ENCODE measurements around the gene PIGL.

The PIGL gene

DNA sequence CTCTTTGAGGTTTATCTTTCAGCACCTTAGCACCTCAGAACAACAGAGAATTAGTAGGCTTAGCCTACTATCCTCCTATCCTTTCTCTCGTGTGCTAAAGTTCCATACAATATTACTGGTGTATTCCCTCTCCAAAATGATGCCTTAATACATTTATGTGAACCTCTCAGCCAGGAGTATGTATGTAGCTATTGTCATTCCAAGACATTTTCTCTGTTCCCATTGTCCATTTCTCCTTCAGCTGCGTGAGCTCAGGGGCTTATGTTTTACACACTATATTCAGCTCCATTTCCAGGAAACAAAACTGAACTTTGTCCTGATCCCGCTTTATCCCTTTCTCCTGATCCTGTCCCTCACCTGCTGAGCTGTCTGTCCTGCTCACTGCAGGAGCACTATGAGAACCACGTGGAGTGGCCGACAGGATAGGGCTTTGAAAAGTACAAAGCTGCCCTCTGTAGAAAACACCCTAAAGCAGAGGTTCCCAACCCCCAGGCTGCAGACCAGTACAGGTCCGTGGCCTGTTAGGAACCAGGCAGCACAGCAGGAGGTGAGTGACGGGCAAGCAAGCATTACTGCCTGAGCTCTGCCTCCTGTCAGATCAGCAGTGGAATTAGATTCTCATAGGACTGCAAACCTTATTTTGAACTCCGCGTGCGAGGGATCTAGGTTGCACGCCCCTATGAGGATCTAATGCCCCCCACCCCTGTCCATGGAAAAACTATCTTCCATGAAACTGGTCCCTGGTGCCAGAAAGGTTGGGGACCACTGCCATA is 80.5 kb downstream of the PIGL start:
- no peaks in the 10 kb centered on the region for H3K79me2 ChIP-seq (ENCODE audit: insufficient read depth, low read length)
- H3K4me3 ChIP-seq (ENCODE audit: low read depth, low read length, poor library complexity, severe bottlenecking), result no peak overlapping the region
- H2AFZ ChIP-seq (ENCODE audit: low read length), result no peak overlapping the region
- no peak overlapping the region for H3K9ac ChIP-seq (ENCODE audit: low read length)
- H4K20me1 ChIP-seq (ENCODE audit: insufficient read depth, low read length), result no peaks in the 10 kb centered on the region
- no peaks in the 10 kb centered on the region for H3K27me3 ChIP-seq (ENCODE audit: insufficient read depth, low read length)
- no peak overlapping the region for H3K27ac ChIP-seq (ENCODE audit: low read depth, low read length, poor library complexity, severe bottlenecking)
- H3K4me1 ChIP-seq (ENCODE audit: insufficient read depth, low read length, severe bottlenecking), result no peaks in the 10 kb centered on the region
- no peaks in the 10 kb centered on the region for H3F3A ChIP-seq (ENCODE audit: insufficient read depth, low read length)
- peaks cover 11% of the 10 kb centered on the region; the same call in 1 of the 2 replicates for H3K36me3 ChIP-seq (ENCODE audit: insufficient read depth, low read length)
- no peaks in the 10 kb centered on the region for H3K9me2 ChIP-seq (ENCODE audit: low read depth, low read length)
- no peak overlapping the region for H3K4me2 ChIP-seq (ENCODE audit: low read length)
- no peaks in the 10 kb centered on the region for H3K9me3 ChIP-seq (ENCODE audit: low read length)
- TF ChIP-seq, protein P1, sequence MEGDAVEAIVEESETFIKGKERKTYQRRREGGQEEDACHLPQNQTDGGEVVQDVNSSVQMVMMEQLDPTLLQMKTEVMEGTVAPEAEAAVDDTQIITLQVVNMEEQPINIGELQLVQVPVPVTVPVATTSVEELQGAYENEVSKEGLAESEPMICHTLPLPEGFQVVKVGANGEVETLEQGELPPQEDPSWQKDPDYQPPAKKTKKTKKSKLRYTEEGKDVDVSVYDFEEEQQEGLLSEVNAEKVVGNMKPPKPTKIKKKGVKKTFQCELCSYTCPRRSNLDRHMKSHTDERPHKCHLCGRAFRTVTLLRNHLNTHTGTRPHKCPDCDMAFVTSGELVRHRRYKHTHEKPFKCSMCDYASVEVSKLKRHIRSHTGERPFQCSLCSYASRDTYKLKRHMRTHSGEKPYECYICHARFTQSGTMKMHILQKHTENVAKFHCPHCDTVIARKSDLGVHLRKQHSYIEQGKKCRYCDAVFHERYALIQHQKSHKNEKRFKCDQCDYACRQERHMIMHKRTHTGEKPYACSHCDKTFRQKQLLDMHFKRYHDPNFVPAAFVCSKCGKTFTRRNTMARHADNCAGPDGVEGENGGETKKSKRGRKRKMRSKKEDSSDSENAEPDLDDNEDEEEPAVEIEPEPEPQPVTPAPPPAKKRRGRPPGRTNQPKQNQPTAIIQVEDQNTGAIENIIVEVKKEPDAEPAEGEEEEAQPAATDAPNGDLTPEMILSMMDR (IDR thresholded peaks at IDR 0.05; ENCODE audit: low read length), result no peak
- no peak for TF ChIP-seq EZH2 (IDR thresholded peaks at IDR 0.05; ENCODE audit: borderline replicate concordance, low read length)

DNA sequence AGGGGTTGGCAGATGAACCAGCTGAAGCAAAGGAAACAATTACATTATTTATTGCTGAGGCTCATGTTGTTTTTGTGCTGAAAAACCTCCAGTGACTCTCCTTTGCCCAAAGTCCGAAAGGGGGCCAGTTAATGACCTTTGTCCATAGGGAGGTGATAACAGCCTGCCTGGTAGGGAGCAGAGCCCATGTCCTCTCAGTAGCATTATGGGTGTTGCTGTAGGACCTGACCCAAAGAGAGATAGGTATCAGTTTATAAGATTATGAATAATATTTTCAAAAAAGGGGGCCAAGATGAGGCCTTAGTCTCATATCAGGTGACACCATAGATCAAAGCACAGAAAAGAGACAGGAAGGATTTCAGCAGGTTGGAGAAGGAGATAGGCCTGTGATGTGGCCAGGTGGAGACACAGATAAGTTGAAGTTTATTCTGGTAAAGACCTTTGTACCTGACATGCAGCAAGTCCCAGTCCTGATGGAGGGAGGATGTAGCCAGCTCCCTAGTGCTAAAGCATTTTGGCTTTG is 81.2 kb downstream of the PIGL start:
- Histone ChIP-seq H3K27me3 (ENCODE audit: insufficient read depth, low read length) (no peaks in the 10 kb centered on the region), H3F3A (ENCODE audit: insufficient read depth, low read length) (no peaks in the 10 kb centered on the region), H2AFZ (ENCODE audit: low read length) (no peak overlapping the region), H4K20me1 (ENCODE audit: insufficient read depth, low read length) (no peaks in the 10 kb centered on the region), H3K79me2 (ENCODE audit: insufficient read depth, low read length) (no peaks in the 10 kb centered on the region), H3K27ac (ENCODE audit: low read depth, low read length, poor library complexity, severe bottlenecking) (no peak overlapping the region), H3K4me3 (ENCODE audit: low read depth, low read length, poor library complexity, severe bottlenecking) (no peak overlapping the region), H3K4me1 (ENCODE audit: insufficient read depth, low read length, severe bottlenecking) (no peaks in the 10 kb centered on the region), H3K4me2 (ENCODE audit: low read length) (no peak overlapping the region), H3K9me3 (ENCODE audit: low read length) (no peaks in the 10 kb centered on the region), H3K36me3 (ENCODE audit: insufficient read depth, low read length) (peaks cover 11% of the 10 kb centered on the region; the same call in 1 of the 2 replicates), H3K9me2 (ENCODE audit: low read depth, low read length) (no peaks in the 10 kb centered on the region), H3K9ac (ENCODE audit: low read length) (no peak overlapping the region)
- TF ChIP-seq, protein P1 (IDR thresholded peaks at IDR 0.05; ENCODE audit: low read length), result no peak
- TF ChIP-seq EZH2 (IDR thresholded peaks at IDR 0.05; ENCODE audit: borderline replicate concordance, low read length), result no peak

DNA sequence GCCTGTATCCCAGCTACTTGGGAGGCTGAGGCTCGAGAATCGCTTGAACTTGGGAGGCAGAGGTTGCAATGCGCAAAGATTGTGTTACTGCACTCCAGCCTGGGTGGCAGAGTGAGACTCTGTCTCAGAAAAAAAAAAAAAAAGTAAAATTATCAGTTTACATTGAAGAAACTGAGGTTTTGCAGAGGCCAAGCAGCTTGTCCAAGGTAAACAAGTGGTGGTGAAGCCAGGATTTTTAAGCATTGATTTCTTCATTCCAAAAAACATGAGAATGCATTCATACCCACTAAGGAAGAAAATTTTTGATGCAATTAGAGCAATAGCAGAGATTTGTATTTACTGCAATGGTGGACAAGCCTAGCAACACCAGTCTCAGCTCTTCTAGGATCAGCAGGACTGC is 83.5 kb downstream of the PIGL start:
- no peak overlapping the region for H3K9ac ChIP-seq (ENCODE audit: low read length)
- no peaks in the 10 kb centered on the region for H3K27me3 ChIP-seq (ENCODE audit: insufficient read depth, low read length)
- no peak overlapping the region for H3K4me3 ChIP-seq (ENCODE audit: low read depth, low read length, poor library complexity, severe bottlenecking)
- TF ChIP-seq, protein P1 (IDR thresholded peaks at IDR 0.05; ENCODE audit: low read length), result no peak
- TF ChIP-seq EZH2 (IDR thresholded peaks at IDR 0.05; ENCODE audit: borderline replicate concordance, low read length), result no peak
- H3K9me3 ChIP-seq (ENCODE audit: low read length), result no peaks in the 10 kb centered on the region
- no peak overlapping the region for H3K4me2 ChIP-seq (ENCODE audit: low read length)
- H3K79me2 ChIP-seq (ENCODE audit: insufficient read depth, low read length), result no peaks in the 10 kb centered on the region
- H3K9me2 ChIP-seq (ENCODE audit: low read depth, low read length), result no peaks in the 10 kb centered on the region
- H3F3A ChIP-seq (ENCODE audit: insufficient read depth, low read length), result no peaks in the 10 kb centered on the region
- H3K27ac ChIP-seq (ENCODE audit: low read depth, low read length, poor library complexity, severe bottlenecking), result no peak overlapping the region
- H3K4me1 ChIP-seq (ENCODE audit: insufficient read depth, low read length, severe bottlenecking), result peaks cover 5% of the 10 kb centered on the region
- H2AFZ ChIP-seq (ENCODE audit: low read length), result no peak overlapping the region
- no peaks in the 10 kb centered on the region for H4K20me1 ChIP-seq (ENCODE audit: insufficient read depth, low read length)
- H3K36me3 ChIP-seq (ENCODE audit: insufficient read depth, low read length), result peaks cover 12% of the 10 kb centered on the region; the same call in 1 of the 2 replicates
